ENCODE results near the gene ZNF43.

DNA sequence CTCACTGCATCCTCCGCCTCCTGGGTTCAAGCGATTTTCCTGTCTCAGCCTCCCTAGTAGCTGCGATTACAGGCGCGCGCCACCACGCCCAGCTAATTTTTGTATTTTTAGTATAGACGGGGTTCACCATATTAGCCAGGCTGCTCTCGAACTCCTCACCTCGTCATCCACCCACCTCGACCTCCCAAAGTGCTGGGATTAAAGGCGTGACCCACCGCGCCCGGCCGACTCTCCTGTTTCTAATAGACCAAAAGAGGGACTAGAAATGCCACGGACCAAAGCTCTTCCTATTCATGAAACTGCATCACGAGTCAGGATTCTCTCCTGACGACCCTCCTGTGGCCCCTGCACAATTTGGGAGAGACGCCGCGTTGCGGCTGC lies 563 bp downstream of the ZNF43 start:
- no peak for TF ChIP-seq POLR2A (IDR thresholded peaks at IDR 0.05)
- no peak for TF ChIP-seq EP300 (IDR thresholded peaks at IDR 0.05)

All from tibial nerve (tissue), 3 donors.